Measurements from ENCODE around the gene TENM4. TPM values are rescaled to one million over a fixed set of nuclear protein-coding genes. Genes with fewer than 3 reads are reported as not detected.

Gene TENM4
- total and polyA plus RNA-seq, 2 of the 13 experiments (the other 11 are each of a cell fraction or from before 2014, with no cell fraction given), result not detected

DNA sequence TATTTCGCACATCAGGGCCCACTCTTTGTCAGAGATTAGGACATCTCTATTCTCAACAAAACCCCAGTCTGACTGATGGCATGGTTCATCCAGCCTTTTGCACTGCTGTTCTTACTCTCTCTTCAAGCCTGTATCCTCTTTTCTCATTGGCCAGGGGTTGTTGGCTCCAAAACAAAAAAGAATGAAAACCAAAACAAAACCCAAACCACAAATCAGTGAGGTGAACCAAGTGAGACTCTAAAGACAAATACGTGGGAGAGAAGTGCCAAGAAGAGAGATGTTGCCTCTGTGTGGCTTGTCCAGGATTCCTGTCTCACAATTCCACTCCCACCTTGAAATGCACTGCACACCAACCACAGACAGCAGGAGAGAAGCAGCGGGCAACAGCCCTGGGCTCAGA, 587.3 kb downstream of the TENM4 start:
- no TSS peak for BruUV-seq (replicated peaks)
- Histone ChIP-seq H3K27ac (ENCODE audit: extremely low read length, insufficient read depth, low read length) (no peak overlapping the region), H3K36me3 (replicated peaks in 1 of 2; ENCODE audit: control insufficient read depth in 1 of 2, insufficient read depth in 2 of 2, low read length in 2 of 2) (no peaks in the 10 kb centered on the region), H3K79me2 (ENCODE audit: insufficient read depth, low read length) (no peaks in the 10 kb centered on the region), H3K9ac (ENCODE audit: insufficient read depth, low read depth, low read length) (no peak overlapping the region), H4K20me1 (ENCODE audit: insufficient read depth, low read length) (no peaks in the 10 kb centered on the region), H3K4me3 (replicated peaks in 1 of 3; ENCODE audit: insufficient read depth in 1 of 3, low read depth in 2 of 3, low read length in 3 of 3) (no peak overlapping the region), H3K4me1 (ENCODE audit: insufficient read depth, low read length) (no peaks in the 10 kb centered on the region), H3K9me3 (ENCODE audit: low read length) (no peaks in the 10 kb centered on the region), H3K27me3 (ENCODE audit: control insufficient read depth in 1 of 2, insufficient read depth in 2 of 2, low read length in 2 of 2) (peaks cover 1 to 19% of the 10 kb centered on the region in 2 experiments; a peak in 2 of 5 replicates), H2AFZ (ENCODE audit: low read length) (no peak overlapping the region), H3K4me2 (ENCODE audit: low read depth, low read length) (no peak overlapping the region)
- no peak for ATAC-seq
- FAIRE-seq, result no peak
- intact Hi-C loops (cut with micrococcal nuclease; ENCODE audit: unreplicated experiment) (no loop called here), in situ Hi-C loops (cut with HindIII; ENCODE audit: extremely low pct_ligation_motif_present, low pct_unique_long_range_greater_than_20kb) (no loop called here)
- no peak for DNase-seq (ENCODE audit: low spot score)
- 0% methylated on average over 3 of the region's 3 CpGs for WGBS (ENCODE audit: low lambda C conversion rate)
- ChIA-PET CTCF (ENCODE audit: low intra/inter-chr PET ratio, low total read pairs) (no interaction called here), POLR2A (no interaction called here)
- TF ChIP-seq ZNF224 (CRISPR knock-in tag; IDR thresholded peaks at IDR 0.05) (no peak), ZKSCAN5 (CRISPR knock-in tag; IDR thresholded peaks at IDR 0.05) (no peak), ZNF563 (CRISPR knock-in tag; IDR thresholded peaks at IDR 0.05) (no peak), ZSCAN31 (CRISPR knock-in tag; IDR thresholded peaks at IDR 0.05; ENCODE audit: low read depth) (no peak)
- TF ChIP-seq, protein P1, sequence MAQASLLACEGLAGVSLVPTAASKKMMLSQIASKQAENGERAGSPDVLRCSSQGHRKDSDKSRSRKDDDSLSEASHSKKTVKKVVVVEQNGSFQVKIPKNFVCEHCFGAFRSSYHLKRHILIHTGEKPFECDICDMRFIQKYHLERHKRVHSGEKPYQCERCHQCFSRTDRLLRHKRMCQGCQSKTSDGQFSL (CRISPR knock-in tag; IDR thresholded peaks at IDR 0.05), result no peak

DNA sequence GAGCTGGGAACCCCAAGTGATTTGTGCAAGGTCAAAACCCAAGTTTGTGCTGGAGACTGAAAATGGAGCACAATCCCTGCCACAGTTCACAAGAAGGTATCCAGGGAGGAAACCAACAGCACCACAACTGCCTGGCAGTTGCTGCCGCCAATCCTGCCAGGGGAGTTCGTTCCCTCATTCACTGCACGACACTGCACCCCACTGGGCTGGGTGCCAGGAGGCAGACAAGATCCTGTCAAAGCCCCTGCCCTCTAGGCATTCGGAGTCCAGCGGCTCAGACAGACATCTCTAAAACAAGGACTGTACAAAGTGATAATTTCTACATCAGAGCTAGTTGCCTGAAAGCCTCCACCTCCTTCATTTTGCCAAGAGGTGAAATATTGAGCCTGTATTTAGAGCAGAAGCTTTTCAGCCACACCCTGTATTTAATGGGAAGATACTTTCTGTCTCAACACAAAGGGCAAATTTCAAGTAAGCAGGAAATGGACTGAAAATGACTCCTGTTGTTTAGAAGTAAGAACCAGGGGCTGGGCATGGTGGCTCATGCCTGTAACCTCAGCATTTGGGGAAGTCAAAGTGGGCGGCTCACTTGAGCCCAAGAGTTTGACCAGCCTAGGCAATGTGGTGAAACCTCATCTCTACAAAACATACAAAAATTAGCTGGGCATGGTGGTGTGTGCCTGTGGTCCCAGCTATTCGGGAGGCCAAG, 588.8 kb downstream of the TENM4 start:
- Histone ChIP-seq H4K20me1 (ENCODE audit: insufficient read depth, low read length) (no peaks in the 10 kb centered on the region), H3K27ac (ENCODE audit: extremely low read length, insufficient read depth, low read length) (no peak overlapping the region), H3K9ac (ENCODE audit: insufficient read depth, low read depth, low read length) (no peak overlapping the region), H3K36me3 (replicated peaks in 1 of 2; ENCODE audit: control insufficient read depth in 1 of 2, insufficient read depth in 2 of 2, low read length in 2 of 2) (no peaks in the 10 kb centered on the region), H2AFZ (ENCODE audit: low read length) (no peak overlapping the region), H3K79me2 (ENCODE audit: insufficient read depth, low read length) (no peaks in the 10 kb centered on the region), H3K4me1 (ENCODE audit: insufficient read depth, low read length) (no peaks in the 10 kb centered on the region), H3K27me3 (ENCODE audit: control insufficient read depth in 1 of 2, insufficient read depth in 2 of 2, low read length in 2 of 2) (peaks cover 1 to 19% of the 10 kb centered on the region in 2 experiments; a peak in 3 of 5 replicates), H3K4me3 (replicated peaks in 1 of 3; ENCODE audit: insufficient read depth in 1 of 3, low read depth in 2 of 3, low read length in 3 of 3) (no peak overlapping the region), H3K9me3 (ENCODE audit: low read length) (no peaks in the 10 kb centered on the region), H3K4me2 (ENCODE audit: low read depth, low read length) (no peak overlapping the region)
- no peak for FAIRE-seq
- intact Hi-C loops (cut with micrococcal nuclease; ENCODE audit: unreplicated experiment), result no loop called here
- POLR2A ChIA-PET, result no interaction called here
- CTCF ChIA-PET (ENCODE audit: low intra/inter-chr PET ratio, low total read pairs), result no interaction called here
- BruUV-seq (replicated peaks), result no TSS peak
- ATAC-seq, result no peak
- TF ChIP-seq RORA (CRISPR knock-in tag; IDR thresholded peaks at IDR 0.05) (no peak), ZNF556 (CRISPR knock-in tag; IDR thresholded peaks at IDR 0.05; ENCODE audit: borderline replicate concordance) (no peak), BHLHE40 (IDR thresholded peaks at IDR 0.05; ENCODE audit: low read length) (no peak), SIN3B (IDR thresholded peaks at IDR 0.05; ENCODE audit: low read length) (no peak), IKZF4 (CRISPR knock-in tag; IDR thresholded peaks at IDR 0.05; ENCODE audit: borderline replicate concordance, low read depth, not compliant biosample characterization) (no peak), HMGA1 (CRISPR knock-in tag; conservative IDR thresholded peaks at IDR 0.05) (no peak), BCL6 (CRISPR knock-in tag; IDR thresholded peaks at IDR 0.05) (no peak)
- TF ChIP-seq, protein P2, sequence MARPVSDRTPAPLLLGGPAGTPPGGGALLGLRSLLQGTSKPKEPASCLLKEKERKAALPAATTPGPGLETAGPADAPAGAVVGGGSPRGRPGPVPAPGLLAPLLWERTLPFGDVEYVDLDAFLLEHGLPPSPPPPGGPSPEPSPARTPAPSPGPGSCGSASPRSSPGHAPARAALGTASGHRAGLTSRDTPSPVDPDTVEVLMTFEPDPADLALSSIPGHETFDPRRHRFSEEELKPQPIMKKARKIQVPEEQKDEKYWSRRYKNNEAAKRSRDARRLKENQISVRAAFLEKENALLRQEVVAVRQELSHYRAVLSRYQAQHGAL (CRISPR knock-in tag; IDR thresholded peaks at IDR 0.05; ENCODE audit: not compliant biosample characterization), result no peak
- TF ChIP-seq, protein P3, sequence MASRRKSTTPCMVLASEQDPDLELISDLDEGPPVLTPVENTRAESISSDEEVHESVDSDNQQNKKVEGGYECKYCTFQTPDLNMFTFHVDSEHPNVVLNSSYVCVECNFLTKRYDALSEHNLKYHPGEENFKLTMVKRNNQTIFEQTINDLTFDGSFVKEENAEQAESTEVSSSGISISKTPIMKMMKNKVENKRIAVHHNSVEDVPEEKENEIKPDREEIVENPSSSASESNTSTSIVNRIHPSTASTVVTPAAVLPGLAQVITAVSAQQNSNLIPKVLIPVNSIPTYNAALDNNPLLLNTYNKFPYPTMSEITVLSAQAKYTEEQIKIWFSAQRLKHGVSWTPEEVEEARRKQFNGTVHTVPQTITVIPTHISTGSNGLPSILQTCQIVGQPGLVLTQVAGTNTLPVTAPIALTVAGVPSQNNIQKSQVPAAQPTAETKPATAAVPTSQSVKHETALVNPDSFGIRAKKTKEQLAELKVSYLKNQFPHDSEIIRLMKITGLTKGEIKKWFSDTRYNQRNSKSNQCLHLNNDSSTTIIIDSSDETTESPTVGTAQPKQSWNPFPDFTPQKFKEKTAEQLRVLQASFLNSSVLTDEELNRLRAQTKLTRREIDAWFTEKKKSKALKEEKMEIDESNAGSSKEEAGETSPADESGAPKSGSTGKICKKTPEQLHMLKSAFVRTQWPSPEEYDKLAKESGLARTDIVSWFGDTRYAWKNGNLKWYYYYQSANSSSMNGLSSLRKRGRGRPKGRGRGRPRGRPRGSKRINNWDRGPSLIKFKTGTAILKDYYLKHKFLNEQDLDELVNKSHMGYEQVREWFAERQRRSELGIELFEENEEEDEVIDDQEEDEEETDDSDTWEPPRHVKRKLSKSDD (CRISPR knock-in tag; IDR thresholded peaks at IDR 0.05; ENCODE audit: low read depth), result no peak
- in situ Hi-C loops (cut with HindIII; ENCODE audit: extremely low pct_ligation_motif_present, low pct_unique_long_range_greater_than_20kb), result no loop called here
- WGBS (ENCODE audit: low lambda C conversion rate), result 3% methylated on average over 3 of the region's 7 CpGs
- no peak for DNase-seq (ENCODE audit: low spot score)

All from HepG2 (cell line).